GM19455 (cell line): ENCODE measurements around the gene PPP2R5C.
A peak's percentile ranks its signal among the peaks of the same experiment; 100 is the strongest.

Experiments
- ATAC-seq: cut with Tn5 transposase; IDR thresholded peaks from one replicate; pipeline ENCODE4 v1.9.1; 2021; ENCODE audit not compliant: unreplicated experiment

PPP2R5C gene

DNA sequence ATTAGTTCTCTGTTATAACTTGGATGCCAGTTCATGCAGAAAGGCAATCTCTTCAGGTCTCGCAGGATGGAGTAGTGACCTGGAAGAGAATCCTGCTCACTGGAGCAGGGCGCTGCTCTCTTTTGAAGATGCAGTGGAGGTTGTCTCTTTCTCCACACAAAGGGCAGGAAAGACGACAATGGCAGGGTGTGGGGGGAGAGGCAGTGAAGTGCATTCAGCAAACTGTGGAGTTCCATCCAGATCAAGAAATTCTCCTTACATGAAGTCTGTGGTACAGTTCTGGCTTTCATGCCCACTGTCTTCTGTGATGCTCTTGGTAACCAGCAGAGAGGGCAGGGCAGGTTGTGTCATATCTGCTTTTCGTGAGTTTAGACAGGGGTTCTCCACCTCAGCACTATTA is 6.6 kb upstream of the PPP2R5C start:
- ATAC-seq, result no peak

DNA sequence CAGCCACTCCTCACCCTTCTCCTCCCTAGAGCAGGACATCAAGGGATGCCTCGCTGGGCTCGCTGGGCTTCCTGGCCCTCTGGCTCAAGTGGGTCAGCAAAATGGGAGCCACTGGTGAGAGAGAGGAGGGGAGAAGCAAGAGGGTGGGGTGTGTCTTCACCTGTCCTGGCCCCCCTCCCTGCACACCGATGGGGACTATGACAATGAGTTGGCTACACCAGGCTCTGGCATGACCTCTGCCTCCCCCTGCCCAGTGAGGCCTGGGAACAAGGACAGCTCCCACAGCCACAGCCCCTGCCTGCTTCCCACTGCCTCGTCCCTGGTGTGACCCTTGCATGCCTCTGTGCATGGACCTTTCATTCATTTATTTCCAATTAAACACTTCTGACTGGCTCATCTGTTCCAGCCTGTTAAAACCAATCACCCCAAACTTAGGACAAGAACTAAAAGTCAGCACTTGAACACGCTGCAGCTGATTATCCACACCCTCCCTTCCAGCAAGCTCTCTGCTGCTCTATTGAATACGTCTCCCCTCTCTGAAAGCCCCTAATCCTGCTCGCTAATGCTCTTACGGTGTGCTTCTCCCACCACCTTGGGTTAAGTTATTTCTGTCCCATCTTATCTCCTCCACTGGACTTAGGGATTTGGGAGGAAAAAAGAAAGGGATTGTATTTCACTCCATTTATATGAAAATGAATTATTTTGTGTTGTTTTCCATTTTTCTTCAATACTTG is 5.8 kb upstream of the PPP2R5C start:
- ATAC-seq, result no peak

DNA sequence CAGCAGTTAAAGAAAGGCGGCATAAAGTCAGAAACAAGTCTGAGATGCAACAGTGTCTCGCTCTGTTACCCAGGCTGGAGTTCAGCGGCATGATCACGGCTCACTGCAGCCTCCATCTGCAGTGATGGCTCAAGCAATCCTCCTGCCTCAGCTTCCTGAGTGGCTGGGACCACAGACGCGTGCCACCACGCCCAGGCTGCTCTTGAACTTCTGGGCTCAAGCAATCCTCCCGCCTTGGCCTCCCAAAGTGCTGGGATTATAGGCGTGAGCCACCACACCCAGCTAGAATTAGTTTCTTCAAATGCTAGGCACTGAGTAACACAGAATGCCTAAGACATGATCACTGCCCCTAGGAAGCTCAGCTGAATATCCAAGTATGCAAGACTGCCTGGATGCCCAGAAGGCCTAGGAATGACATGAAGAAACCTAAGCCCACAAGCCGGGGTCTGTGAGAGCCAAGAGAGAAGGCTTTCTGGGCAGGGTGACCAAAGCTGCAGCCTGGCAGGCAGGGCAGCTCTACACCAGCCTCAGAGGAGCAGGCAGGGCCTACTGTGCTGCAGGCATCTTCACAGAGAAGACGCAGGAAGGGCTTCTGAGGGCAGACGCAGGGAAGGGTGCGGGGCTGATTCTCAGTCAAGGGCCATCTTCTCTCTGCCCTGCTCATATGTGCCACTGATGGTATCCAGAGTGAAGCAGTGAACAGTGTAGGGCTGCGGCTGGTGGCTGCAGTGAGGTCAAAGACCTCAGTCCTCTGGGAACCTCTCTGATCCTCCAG is 4.3 kb upstream of the PPP2R5C start:
- ATAC-seq, result no peak

DNA sequence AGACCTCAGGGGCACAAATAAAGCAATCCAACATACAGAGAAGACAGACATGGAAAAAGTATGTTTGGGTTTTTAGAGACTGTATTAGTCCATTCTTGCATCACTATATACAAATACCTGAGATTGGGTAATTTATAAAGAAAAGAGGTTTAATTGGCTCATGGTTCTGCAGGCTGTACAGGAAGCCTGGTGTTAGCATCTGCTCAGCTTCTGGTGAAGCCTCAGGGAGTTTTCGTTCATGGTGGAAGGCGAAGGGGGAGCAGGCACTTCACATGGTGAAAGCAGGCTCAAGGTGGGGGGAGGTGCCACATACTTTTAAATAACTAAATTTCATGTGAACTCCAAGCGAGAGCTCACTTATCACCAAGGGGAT is 3.7 kb upstream of the PPP2R5C start:
- no peak for ATAC-seq

DNA sequence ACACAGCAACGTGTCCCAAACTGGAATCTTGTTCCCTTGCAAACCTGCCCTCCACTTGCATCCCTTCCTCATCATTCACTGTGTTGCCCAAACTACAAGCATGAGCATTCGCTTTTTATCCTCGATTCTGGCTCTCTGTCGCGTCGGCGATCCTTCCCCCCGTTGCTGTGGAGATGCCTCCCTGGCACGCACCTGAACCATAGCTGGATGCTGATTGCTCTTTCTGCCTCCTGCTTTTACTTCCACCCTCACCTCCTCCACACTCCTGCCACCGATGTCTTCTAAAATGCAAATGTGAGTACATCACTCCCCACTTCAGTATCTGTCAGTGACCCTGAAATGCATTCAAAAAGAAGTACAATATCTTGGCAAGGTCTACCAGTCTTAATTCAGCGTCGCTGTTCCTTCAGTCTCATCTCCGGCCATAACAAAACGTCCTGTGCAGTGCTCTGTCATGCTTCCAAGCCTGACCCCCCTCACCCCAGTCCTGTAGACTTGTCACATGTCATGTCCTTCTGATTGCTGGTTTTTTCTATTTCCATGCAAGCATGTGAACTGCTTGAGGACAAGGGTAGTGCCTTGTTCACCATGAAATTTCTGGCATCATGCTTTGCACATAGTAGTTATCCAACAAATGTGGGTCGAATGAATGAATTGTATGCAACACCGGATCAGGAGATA is 2.5 kb upstream of the PPP2R5C start:
- no peak for ATAC-seq

DNA sequence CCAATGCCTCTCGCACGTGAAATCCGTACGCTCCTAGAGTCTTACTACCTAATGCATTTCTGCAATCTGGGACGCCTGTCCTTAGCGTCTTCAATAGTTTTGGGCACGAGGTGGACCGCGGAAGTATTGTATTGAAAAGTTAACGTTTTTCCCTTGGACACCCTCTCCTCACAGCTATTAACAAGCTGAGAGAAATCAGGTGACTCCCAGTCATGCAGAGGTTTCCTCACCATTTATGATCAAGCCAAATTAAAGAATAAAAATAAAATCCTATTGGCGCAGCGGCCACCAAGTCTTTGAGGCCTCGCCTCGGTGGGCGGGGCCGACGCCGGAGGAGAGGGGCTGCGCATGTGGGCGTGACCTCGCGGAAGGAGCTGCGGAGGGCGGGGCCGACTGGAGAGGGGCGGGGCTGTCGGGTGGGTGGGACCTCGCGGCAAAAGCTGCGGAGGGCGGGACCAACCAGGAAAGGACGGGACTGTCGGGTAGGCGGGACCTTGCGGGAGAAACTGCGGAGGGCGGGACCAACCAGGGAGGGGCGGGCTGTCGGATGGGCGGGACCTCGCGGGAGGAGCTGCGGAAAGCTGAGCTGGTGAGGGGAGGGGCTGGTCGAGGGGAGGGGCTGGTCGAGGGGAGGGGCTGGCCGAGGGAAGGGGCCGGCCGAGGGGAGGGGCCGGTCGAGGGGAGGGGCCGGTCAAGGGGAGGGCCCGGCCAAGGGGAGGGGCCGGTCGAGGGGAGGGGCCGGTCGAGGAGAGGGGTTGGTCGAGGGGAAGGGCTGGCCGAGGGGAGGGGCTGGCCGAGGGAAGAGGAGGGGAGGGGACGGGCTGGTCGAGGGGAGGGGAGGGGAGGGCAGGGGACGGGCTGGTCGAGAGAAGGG is 1.1 kb upstream of the PPP2R5C start:
- peak; percentile 45 for ATAC-seq

DNA sequence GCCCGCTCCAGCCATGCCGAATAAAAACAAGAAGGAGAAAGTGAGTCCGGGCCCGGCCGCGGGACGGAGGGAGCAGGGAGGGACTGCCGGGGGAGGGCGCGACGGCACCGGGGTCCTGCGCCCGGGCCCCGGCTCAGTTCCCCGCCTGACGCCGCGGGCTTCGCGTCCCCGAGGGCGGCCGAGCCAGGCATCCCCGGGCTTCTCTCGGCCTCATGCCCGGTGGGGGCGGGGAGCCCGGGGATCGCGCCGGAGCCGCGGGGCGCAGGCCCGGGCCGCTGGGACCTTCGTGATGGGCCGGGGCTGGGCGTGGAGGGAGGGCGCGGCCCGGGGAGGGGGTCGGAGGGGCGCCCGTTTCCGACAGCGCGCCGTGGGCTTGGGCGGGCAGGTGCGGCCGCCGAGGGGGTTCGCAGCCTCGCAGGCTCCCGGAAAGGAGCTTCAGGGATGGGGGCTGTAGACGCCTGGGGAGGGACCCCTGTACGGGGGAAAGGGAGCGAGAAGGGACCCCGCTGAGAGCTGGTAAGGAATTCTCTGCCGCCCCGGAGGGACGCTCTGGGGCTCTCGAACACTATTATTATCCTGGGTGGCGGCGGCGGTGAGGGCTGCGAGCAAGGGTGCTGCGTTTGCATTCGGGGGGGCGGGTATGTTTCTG is 496 bp downstream of the PPP2R5C start:
- ATAC-seq, result peak; percentile 25

DNA sequence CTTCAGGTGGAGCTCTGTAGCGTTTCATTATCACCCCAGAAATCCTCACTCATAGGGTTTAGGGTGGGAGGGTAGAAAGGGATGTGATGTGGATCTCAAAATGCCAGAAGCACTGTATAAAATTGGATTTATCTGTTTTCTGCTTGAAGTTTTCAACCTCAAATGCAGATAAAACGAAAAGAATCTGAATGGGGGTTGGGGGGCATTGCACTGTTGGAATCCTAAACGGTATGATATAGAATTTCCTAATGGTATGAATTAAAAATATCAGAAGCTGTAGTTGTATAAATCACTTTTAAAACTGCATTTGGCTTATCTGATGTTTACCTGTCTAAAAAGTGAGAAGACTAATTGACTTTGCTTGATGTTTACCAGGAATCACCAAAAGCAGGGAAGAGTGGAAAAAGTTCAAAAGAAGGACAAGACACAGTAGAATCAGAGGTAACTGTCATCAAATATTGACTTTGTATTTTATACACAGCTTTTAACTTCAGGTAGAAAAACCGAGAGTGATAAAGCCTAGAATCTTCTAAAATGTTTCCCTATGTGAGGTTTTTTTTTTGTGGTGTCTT is 1.1 kb downstream of the PPP2R5C start:
- no peak for ATAC-seq

DNA sequence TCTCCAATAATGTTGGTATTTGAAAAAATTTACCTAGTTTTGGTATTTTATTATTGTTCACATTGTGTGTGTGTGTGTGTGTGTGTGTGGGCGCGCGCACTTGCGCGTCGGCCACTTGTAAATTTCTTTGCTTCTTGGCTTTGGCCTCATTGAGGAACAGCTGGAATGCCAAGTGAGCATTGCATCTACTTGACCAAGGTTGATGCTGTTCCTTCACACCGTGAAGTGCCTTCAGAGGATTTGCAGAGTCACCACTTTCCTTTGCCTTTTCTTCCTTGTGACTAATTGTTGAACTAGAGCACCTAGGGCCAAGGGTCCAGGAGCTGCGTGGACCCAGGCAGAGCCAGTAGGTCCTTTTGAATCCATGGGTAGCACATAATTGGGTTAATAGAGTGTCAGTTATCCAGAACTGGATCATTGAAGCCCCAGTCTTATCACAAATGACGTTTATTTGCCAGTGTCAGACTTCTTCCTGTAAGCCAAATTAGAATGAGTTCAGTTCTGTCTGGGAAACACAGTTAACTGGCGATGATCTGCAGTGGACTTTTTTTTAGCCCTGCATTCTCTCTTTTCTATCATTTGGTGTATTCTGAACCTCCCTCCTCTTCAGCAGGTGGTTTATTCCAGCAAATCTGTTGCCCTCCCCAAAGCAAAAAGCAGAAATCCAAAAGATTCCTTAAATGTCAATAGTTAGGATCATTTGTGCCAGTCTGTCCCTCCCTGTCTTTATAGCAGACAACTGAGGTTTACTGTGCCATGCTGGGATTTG is 2.6 kb downstream of the PPP2R5C start:
- no peak for ATAC-seq

DNA sequence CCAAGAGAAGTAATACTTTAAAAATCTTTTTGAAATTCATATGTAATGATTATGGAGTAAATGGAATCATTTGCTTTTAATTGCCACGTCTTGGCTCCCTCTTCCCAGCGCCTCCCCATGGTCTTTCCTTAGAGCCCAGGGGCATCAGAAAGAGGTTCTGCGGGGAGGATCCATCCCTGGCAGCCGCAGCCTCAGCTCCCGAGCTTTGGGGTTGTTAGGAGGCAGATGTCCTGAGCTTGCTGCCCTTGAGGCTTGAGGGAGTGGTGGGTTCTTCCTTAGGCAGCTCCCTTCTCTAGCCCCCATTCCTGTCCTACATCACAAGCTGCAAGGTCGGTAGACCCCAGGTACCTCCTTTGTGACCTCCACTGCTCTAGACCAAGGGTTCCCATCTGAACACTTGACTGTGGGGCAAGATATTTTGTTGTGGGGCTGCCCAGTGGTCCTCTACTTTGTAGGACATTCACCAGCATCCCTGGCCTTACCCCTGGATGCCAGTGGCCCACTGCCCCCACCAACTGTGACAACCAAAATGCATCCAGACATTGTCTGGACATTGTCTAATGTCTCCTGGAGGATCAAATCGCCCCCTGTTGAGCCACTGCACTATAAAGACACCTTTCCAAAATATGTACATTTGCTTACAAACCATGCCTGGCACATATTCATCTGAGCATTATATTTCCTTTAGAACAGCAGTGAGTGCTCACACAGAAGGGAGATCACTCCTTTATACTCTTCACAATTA is 6.3 kb downstream of the PPP2R5C start:
- ATAC-seq, result no peak

DNA sequence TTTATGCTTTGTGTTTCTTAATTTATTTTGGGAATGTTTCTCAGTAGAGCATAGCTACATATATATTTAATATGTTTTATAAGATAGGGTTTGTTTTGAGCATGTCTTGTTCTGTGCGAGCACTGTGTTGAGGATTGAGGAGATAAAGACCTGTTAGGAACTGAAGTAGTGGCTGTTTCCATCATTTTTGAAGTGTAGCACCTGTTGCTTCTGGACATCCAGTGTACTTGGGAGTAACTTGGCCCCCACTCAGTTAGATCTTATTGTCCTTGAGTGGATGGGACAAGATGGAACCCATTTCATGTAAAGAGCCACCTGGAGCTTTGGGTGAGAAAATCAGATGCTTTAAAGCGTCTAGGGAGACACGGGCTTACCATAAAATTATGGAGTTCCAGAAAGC is 8.7 kb downstream of the PPP2R5C start:
- ATAC-seq, result no peak

DNA sequence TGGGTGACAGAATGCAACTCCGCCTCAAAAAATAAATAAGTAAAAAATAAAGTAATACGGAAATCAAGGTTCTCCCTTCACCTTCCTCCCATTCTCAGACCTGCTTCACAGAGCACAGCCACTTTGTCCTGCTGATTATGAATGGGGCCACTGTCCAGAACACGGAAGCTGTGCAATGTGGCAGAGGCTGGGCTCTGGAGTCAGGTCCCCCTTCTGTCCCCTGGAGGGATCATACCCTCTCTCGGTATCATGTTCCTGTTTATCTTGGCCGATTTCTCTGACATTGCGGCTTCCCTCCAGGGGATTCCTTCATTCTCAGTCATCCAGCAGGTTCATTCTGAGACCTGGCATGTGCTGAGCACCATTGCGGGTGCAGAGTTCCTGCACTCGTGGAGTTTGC is 11.3 kb downstream of the PPP2R5C start:
- ATAC-seq, result no peak

DNA sequence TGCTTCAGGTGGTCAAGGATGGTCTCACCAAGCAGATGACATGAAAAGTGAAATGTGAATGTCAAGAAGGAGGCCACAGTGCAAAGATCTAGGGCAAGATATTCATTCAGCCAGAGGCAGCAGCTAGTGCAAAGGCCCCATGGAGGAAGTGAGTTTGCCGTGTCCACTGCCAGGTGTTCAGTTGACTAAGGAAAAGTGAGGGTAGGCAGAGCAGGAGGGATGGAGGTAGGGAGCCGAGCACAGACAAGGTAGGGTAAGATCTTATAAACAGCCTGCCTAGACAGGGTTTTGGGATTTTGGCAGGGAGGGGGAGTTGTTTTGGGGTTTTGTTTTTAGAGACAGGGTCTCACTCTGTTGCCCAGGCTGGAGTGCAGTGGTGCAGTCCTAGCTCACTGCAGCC is 11.9 kb downstream of the PPP2R5C start:
- ATAC-seq, result no peak

DNA sequence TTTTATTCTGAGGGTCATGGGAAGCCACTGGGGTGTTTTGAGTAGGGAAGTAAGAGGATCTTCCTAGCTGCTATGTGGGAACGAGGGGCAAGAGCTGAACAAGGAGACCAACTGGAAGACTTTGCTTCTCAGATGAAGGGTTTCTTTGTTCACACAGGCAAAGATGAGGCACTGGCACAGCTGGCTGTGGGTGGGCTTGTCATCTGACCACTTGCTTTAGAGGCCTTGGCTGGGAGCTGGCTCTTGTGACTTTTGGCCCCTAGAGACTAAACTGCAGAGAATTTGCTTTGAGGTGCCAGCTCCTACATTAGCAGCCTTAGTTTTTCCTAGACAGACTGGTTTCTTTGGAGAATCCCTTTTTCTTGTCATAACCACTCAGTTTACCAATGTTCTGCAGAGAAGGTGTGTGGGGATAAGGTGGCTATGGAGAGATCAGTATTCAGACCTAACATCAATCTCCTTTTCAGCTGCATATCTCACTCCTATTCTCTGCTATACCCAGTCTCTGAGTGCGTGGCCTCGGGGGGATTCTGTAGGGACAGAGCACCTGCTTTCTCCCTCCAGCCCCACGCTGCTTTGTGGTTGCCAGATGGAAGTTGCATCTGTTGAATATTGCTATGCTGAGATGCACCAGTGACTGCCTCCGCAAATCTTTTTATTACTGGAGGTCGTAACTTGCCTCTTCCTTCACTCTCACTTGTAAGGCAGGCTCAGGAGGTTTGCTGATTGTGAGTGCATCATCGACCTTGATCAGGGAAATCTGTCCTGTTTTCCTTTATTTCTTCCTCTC is 12.7 kb downstream of the PPP2R5C start:
- ATAC-seq, result no peak

DNA sequence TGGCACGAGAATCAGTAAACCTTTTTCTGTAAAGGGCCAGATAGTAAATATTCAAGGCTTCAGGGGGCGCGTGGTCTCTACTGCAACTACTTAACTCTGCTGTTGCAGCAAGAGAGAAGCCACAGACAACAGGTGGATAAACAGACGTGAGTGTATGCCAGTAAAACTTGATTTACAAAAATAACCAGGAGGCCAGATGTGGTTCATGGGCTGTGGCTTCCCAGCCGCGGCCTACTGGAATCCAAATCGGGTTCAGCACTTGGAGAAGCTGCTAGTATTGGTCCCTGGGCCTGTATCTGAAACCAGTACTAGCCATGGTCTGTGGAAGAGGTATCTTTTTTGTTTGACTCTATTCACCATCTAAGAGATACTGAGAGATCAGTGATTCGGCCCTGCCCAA is 13.3 kb downstream of the PPP2R5C start:
- ATAC-seq, result no peak

DNA sequence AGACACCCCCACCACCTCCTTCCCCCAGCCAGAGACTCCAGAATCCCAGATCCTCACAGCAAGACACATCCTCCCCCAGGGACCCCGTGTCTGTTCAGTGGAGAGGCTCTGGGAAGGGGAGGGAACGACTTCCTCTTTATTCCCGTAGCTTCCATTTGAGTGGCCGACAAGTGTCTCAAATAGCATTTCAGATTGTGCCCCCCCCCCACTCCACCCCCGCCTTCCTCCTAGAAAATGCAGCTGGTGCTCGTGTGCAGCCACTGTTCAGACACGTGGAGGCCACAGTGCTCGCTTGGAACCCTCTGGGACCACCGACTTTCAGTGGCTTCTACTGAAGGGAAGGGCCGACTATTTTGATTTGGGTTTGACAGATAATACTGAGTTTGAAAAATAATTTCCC is 14.3 kb downstream of the PPP2R5C start:
- ATAC-seq, result no peak

DNA sequence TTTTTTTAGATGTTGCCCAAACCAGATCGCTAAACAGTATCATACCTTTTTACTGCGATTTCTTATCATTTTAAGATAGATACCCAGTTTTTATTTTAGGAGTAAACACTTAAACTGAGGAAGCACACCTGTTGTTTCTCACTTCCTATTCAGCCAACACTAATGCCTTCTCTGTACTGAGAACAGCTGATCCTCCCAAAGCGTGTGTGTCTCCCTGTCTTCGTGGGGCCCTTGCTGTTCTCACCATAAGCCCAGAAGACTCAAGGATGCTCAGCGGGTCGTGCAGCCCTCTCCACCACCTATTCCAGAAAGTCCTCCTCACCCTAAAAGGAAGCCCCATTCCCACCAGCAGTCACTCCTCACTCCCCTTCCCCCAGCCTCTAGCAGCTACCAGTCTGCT is 14.8 kb downstream of the PPP2R5C start:
- no peak for ATAC-seq

DNA sequence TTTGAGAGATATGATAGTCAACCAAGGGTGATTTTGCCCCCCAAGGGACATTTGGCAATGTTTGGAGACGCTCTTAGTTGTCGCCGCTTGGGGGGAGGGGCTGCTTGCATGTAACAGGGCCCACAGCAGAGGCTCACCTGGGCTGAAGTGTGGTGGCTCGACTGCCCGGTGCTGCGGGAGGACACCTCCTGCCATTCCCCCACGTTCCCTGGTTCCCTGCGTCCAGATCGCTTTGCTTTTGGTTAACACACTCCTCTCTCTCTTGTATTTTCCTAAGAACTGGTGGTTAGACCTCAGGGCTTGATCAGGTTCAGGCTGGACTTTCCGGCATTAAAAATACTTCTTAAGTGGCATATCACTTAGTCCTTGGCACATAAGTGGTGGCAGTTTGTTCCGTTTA is 18.9 kb downstream of the PPP2R5C start:
- no peak for ATAC-seq
